H9 (cell line): Measurements from ENCODE around the gene INSIG1. TPM values are rescaled to one million over a fixed set of nuclear protein-coding genes. Genes with fewer than 3 reads are reported as not detected.

ENCODE experiments used
- DNase-seq: peaks from one replicate; pipeline ENCODE4 v3.0.0-alpha.2; 2017
- H2AFZ ChIP-seq: one replicate; pipeline ENCODE4 v1.6.1; 2013; ENCODE audit warnings: mild to moderate bottlenecking, low read length, control low read depth, moderate library complexity
- H2AK5ac ChIP-seq: 2 replicates; pipeline ENCODE4 v1.6.1; 2013; ENCODE audit warnings: low read length, control low read depth, mixed read lengths; ENCODE audit not compliant: insufficient read length
- H2BK120ac ChIP-seq: one replicate; pipeline ENCODE4 v1.6.1; 2013; ENCODE audit warnings: low read depth, mild to moderate bottlenecking, low read length, control low read depth, inconsistent platforms; ENCODE audit not compliant: poor library complexity, severe bottlenecking
- H2BK12ac ChIP-seq: 2 replicates; pipeline ENCODE4 v1.6.1; 2013; ENCODE audit warnings: low read length, control low read depth, mixed read lengths, low read depth; ENCODE audit not compliant: insufficient read length
- H2BK15ac ChIP-seq: 2 replicates; pipeline ENCODE4 v1.6.1; 2013; ENCODE audit warnings: low read depth, low read length, control low read depth
- H2BK20ac ChIP-seq: one replicate; pipeline ENCODE4 v1.6.1; 2013; ENCODE audit warnings: low read depth, mild to moderate bottlenecking, low read length, control low read depth, inconsistent platforms; ENCODE audit not compliant: poor library complexity, severe bottlenecking
- H2BK5ac ChIP-seq: 2 replicates; pipeline ENCODE4 v1.6.1; 2013; ENCODE audit warnings: low read length, control low read depth, mixed read lengths; ENCODE audit not compliant: insufficient read length
- H3K14ac ChIP-seq: 2 replicates; pipeline ENCODE4 v1.6.1; 2013; ENCODE audit warnings: low read length, control low read depth; ENCODE audit not compliant: insufficient read depth
- H3K18ac ChIP-seq: 2 replicates; pipeline ENCODE4 v1.6.1; 2013; ENCODE audit warnings: low read depth, mild to moderate bottlenecking, mixed read lengths, low read length, control low read depth; ENCODE audit not compliant: insufficient read length
- H3K23ac ChIP-seq: 2 replicates; pipeline ENCODE4 v1.6.1; 2013; ENCODE audit warnings: low read length, control low read depth, mixed read lengths, low read depth; ENCODE audit not compliant: insufficient read length
- H3K23me2 ChIP-seq: 2 replicates; pipeline ENCODE4 v1.6.1; 2013; ENCODE audit warnings: low read depth, mild to moderate bottlenecking, mixed read lengths, low read length, control low read depth; ENCODE audit not compliant: insufficient read length, poor library complexity, severe bottlenecking
- H3K27ac ChIP-seq: 2 replicates; pipeline ENCODE4 v1.5.1; 2013; ENCODE audit warnings: low read length, control low read depth, mixed read lengths, low read depth; ENCODE audit not compliant: insufficient read length
- H3K27me3 ChIP-seq: 2 replicates; pipeline ENCODE4 v1.6.1; 2013; ENCODE audit warnings: low read length, control low read depth, inconsistent platforms; ENCODE audit not compliant: insufficient read depth
- H3K4ac ChIP-seq: 2 replicates; pipeline ENCODE4 v1.6.1; 2013; ENCODE audit warnings: low read depth, mild to moderate bottlenecking, control low read depth, inconsistent platforms, low read length, moderate library complexity
- H3K4me1 ChIP-seq: 2 replicates; pipeline ENCODE4 v1.6.1; 2013; ENCODE audit warnings: low read length, control low read depth, inconsistent platforms; ENCODE audit not compliant: insufficient read depth
- H3K4me2 ChIP-seq: 2 replicates; pipeline ENCODE4 v1.6.1; 2013; ENCODE audit warnings: low read length, control low read depth, mixed read lengths; ENCODE audit not compliant: insufficient read length, insufficient read depth
- H3K56ac ChIP-seq: 2 replicates; pipeline ENCODE4 v1.6.1; 2013; ENCODE audit warnings: low read depth, mild to moderate bottlenecking, mixed read lengths, low read length, control low read depth; ENCODE audit not compliant: insufficient read length
- H3K79me1 ChIP-seq: 2 replicates; pipeline ENCODE4 v1.6.1; 2013; ENCODE audit warnings: low read depth, mild to moderate bottlenecking, moderate library complexity, low read length, control low read depth, inconsistent platforms; ENCODE audit not compliant: insufficient read depth, poor library complexity, severe bottlenecking
- H3K79me2 ChIP-seq: 2 replicates; pipeline ENCODE4 v1.6.1; 2013; ENCODE audit warnings: low read length, control low read depth, inconsistent platforms; ENCODE audit not compliant: insufficient read depth
- H3K9ac ChIP-seq: 2 replicates; pipeline ENCODE4 v1.6.1; 2013; ENCODE audit warnings: low read length, control low read depth, mixed read lengths; ENCODE audit not compliant: insufficient read length; ENCODE audit errors: extremely low read depth
- H3K9me3 ChIP-seq: one replicate; pipeline ENCODE4 v1.6.1; 2013; ENCODE audit warnings: low read depth, low read length, inconsistent platforms; ENCODE audit not compliant: control insufficient read depth
- H3T11ph ChIP-seq: one replicate; pipeline ENCODE4 v1.6.1; 2013; ENCODE audit warnings: mild to moderate bottlenecking, low read length, control low read depth, inconsistent platforms
- H4K20me1 ChIP-seq: one replicate; pipeline ENCODE4 v1.6.1; 2013; ENCODE audit not compliant: control insufficient read depth, insufficient read length, insufficient read depth
- H4K5ac ChIP-seq: 2 replicates; pipeline ENCODE4 v1.6.1; 2013; ENCODE audit warnings: low read depth, mild to moderate bottlenecking, mixed read lengths, low read length, control low read depth; ENCODE audit not compliant: insufficient read length
- H4K8ac ChIP-seq: replicated peaks from 2 replicates; pipeline ENCODE4 v1.6.1; 2013; ENCODE audit warnings: low read length, control low read depth, mixed read lengths, low read depth; ENCODE audit not compliant: insufficient read length
- H4K91ac ChIP-seq: 2 replicates; pipeline ENCODE4 v1.6.1; 2013; ENCODE audit warnings: low read depth, mild to moderate bottlenecking, moderate library complexity, mixed read lengths, low read length, control low read depth; ENCODE audit not compliant: insufficient read length
- H3K27ac Mint-ChIP-seq, 3 experiments: 2 replicates in 2 of 3; 3 replicates in 1 of 3; pipeline ENCODE4 v1.8.0; 2020 to 2021; ENCODE audit warnings: mixed read lengths in 3 of 3, mild to moderate bottlenecking in 1 of 3, moderate library complexity in 1 of 3
- H3K27me3 Mint-ChIP-seq: 2 replicates; pipeline ENCODE4 v1.8.0; 2021; ENCODE audit warnings: low read depth, mild to moderate bottlenecking, moderate library complexity, mixed read lengths
- H3K36me3 Mint-ChIP-seq, 3 experiments: 2 replicates in 2 of 3; 3 replicates in 1 of 3; pipeline ENCODE4 v1.8.0; 2020 to 2021; ENCODE audit warnings: low read depth in 3 of 3, mixed read lengths in 3 of 3; ENCODE audit not compliant: insufficient read depth in 1 of 3
- H3K4me1 Mint-ChIP-seq, 2 experiments: 2 replicates each; pipeline ENCODE4 v1.8.0; 2020; ENCODE audit warnings: mixed read lengths in 2 of 2
- H3K4me3 Mint-ChIP-seq, 2 experiments: 2 replicates in 1 of 2; 3 replicates in 1 of 2; pipeline ENCODE4 v1.8.0; 2020 to 2021; ENCODE audit warnings: mild to moderate bottlenecking in 2 of 2, mixed read lengths in 2 of 2, moderate library complexity in 1 of 2
- H3K9me3 Mint-ChIP-seq, 2 experiments: 2 replicates in 1 of 2; 3 replicates in 1 of 2; pipeline ENCODE4 v1.8.0; 2020; ENCODE audit warnings: mild to moderate bottlenecking in 2 of 2, mixed read lengths in 2 of 2, moderate library complexity in 1 of 2
- CTCF ChIP-seq: fragments of 200-600 bp; sonication (generic); conservative IDR thresholded peaks from 3 replicates; pipeline ENCODE4 v1.8.0; 2021; ENCODE audit warnings: antibody characterized with exemption, mild to moderate bottlenecking
- WGBS: extraction: QIAGEN DNeasy Blood & Tissue Kit; methylation state at CpG from one replicate; pipeline ENCODE4 v1.1.7; 2013; ENCODE audit warnings: missing lambda C conversion rate, low lambda C conversion rate, mixed read lengths; ENCODE audit not compliant: insufficient read length; ENCODE audit errors: extremely low coverage; 5-methylcytosine and 5-hydroxymethylcytosine counted together
- total RNA-seq: library from RNA; stranded (reverse); gene quantifications from 2 replicates; pipeline ENCODE4 v1.2.1, GENCODE V29; 2021

INSIG1 gene
- total RNA-seq, 1 experiment from 2014 or later = 23.3 TPM

GRCh38 chr7:155268921-155269650 lies 28.6 kb upstream of the INSIG1 start:
- Histone ChIP-seq H3K79me2 (no peaks in the 10 kb centered on the region), H2AK5ac (no peak overlapping the region), H2BK120ac (no peak overlapping the region), H3K9ac (no peak overlapping the region), H2BK15ac (no peak overlapping the region), H3K14ac (no peak overlapping the region), H3K79me1 (no peaks in the 10 kb centered on the region), H3K23ac (no peak overlapping the region), H4K8ac (no peak overlapping the region), H3K4me2 (no peak overlapping the region), H3K4me1 (no peaks in the 10 kb centered on the region), H4K91ac (no peak overlapping the region), H3K27ac (no peak overlapping the region), H2BK20ac (no peak overlapping the region), H4K5ac (no peak overlapping the region), H3K4ac (no peak overlapping the region), H3K27me3 (no peaks in the 10 kb centered on the region), H3K18ac (no peak overlapping the region), H2AFZ (no peak overlapping the region), H3K56ac (no peak overlapping the region), H2BK12ac (no peak overlapping the region), H3T11ph (no peak overlapping the region), H3K9me3 (no peaks in the 10 kb centered on the region), H3K23me2 (no peaks in the 10 kb centered on the region), H4K20me1 (no peaks in the 10 kb centered on the region), H2BK5ac (no peak overlapping the region)
- H3K36me3 Mint-ChIP-seq = peaks cover 0 to 4% (median 1%) of the 10 kb centered on the region in 3 experiments; a peak in 3 of 7 replicates
- no CpG with 5 or more reads among the region's 6 CpGs for WGBS
- H3K27me3 Mint-ChIP-seq = peaks cover 2% of the 10 kb centered on the region
- no peak for TF ChIP-seq CTCF
- DNase-seq = no peak
- no peak overlapping the region for H3K4me3 Mint-ChIP-seq
- H3K27ac Mint-ChIP-seq = no peak overlapping the region; a peak in 1 of 7 replicates
- H3K4me1 Mint-ChIP-seq = peaks cover 5 to 7% of the 10 kb centered on the region in 2 experiments; a peak in 3 of 4 replicates
- no peaks in the 10 kb centered on the region; a peak in 1 of 5 replicates for H3K9me3 Mint-ChIP-seq
